GM12874 (cell line): ENCODE data around the gene PIK3CB.

Experiments
- CTCF ChIP-seq: IDR thresholded peaks from 2 replicates; pipeline ENCODE4 v1.5.1; 2011; ENCODE audit warnings: low read depth, mild to moderate bottlenecking, control low read depth, low read length, moderate library complexity; ENCODE audit not compliant: insufficient read depth

Gene PIK3CB

GRCh38 chr3:138678874-138679392 lies 155.8 kb downstream of the PIK3CB start:
- TF ChIP-seq CTCF: no peak

GRCh38 chr3:138678086-138678485 lies 156.6 kb downstream of the PIK3CB start:
- TF ChIP-seq CTCF: no peak

GRCh38 chr3:138675393-138675792 lies 159.3 kb downstream of the PIK3CB start:
- TF ChIP-seq CTCF: no peak

GRCh38 chr3:138673641-138674530 lies 160.8 kb downstream of the PIK3CB start:
- TF ChIP-seq CTCF: no peak

- no peak for TF ChIP-seq CTCF
These were observed 164.3 kb downstream of the PIK3CB start for GRCh38 chr3:138670407-138670806.

GRCh38 chr3:138668107-138668506 lies 166.6 kb downstream of the PIK3CB start:
- TF ChIP-seq CTCF: no peak

GRCh38 chr3:138657508-138657907 lies 177.2 kb downstream of the PIK3CB start:
- no peak for TF ChIP-seq CTCF
